ENCODE data around the gene ERI2.
"Not testable (repeated sequence)": the region's sequence is repeated elsewhere in the genome, so short reads cannot be mapped to it uniquely, and the experiment has no call there.

Gene ERI2

DNA sequence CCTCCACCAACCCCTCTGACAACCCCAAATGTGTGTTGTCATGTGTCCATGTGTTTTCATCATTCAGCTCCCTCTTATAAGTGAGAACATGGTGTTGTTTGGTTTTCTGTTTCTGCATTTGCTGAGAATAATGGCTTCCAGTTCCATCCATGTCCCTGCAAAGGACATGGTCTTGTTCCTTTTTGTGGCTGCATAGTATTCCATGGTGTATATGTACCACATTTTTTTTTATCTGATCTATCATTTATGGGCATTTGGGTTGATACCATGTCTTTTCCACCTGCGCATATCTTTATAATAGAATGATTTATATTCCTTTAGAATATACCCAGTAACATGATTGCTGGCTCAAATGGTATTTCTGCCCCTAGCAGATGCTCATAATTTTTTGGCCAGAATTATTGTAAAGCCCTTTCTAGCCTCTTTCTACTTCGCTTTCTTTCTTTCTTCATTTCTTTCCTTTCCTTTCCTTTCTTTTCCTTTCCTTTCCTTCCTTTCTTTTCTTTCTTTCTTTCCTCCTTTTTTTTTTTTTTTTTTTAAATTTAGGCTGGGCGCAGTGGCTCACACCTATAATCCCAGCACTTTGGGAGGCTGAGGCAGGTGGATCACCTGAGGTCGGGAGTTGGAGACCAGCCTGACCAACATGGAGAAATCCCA, 12.8 kb upstream of the ERI2 start:
- DNase-seq, result no peak

DNA sequence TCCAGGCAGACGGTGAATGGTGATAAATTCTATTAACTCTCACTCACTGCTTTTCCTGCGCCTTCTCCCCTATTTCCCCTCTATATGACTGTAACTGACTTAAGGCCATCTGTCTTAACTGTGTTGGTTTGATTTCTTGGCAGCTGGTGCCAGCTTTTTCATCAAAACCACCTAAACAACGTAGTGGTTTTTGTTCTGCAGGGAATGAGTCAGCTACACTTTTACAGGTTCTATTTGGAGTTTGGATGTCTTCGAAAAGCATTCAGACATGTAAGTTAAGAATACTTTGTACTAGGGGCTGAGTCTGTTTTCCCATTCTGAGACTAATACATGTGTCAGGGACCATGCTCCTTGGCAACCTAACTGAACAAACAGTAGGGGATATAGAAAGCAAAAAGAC, 8.5 kb upstream of the ERI2 start:
- DNase-seq, result no peak

DNA sequence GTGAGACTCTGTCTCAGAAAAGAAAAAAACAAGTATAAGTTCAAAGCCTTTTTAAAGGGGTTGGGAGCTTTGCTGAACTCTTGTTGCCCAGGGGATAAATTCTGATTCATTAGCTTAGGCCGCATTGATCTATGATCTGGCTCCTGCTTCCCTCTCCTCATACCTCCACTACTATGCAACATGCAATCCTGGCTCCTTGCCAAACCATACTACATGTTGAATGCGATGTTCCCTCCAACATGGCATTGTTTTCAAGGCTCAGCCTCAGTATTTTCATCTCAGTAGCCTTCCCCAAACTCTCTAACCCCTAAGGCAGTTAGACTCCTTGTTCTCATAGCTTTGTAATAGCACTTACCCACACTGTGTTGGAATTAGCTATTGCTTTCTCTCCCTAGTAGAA, 6.2 kb upstream of the ERI2 start:
- no peak for DNase-seq

DNA sequence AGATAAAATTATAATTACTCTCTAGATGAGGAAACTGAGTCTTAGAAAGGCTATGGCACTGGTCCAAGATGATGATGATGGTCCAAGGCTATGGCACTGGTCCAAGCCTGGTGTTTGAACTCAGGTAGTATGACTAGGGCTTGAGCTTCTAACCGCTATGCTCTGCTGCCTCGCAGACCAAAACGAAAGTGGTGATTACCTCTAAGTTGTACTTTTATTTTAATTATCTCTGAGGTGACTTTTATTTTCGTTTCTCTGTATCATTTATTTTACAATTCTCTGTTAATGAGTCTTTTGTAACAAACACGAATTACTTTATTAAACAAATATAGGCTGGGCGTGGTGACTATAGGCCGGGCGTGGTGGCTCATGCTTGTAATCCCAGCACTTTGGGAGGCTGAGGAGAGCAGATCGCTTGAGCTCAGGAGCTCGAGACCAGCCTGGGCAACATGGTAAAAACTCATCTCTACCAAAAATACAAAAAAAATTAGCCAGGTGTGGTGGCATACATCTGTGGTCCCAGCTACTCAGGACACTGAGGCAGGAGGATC, 5.7 kb upstream of the ERI2 start:
- DNase-seq, result no peak

DNA sequence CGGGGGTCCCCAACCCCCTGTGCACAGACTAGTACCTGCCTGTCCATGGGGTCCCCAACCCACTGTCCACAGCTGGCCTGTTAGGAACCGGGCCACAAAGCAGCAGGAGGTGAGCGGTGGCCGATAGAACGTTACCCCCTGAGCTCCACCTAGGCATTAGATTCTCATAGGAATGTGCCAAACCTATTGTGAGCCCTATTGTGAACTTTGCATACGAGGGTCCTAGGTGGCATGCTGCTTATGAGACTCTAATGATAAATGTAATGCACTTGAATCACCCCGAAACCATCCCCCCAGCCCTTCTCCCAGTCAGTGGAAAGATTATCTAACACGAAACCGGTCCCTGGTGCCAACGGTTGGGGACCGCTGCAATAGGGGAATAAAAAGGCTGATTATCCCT, 1.6 kb upstream of the ERI2 start:
- peak; percentile 11 for DNase-seq

DNA sequence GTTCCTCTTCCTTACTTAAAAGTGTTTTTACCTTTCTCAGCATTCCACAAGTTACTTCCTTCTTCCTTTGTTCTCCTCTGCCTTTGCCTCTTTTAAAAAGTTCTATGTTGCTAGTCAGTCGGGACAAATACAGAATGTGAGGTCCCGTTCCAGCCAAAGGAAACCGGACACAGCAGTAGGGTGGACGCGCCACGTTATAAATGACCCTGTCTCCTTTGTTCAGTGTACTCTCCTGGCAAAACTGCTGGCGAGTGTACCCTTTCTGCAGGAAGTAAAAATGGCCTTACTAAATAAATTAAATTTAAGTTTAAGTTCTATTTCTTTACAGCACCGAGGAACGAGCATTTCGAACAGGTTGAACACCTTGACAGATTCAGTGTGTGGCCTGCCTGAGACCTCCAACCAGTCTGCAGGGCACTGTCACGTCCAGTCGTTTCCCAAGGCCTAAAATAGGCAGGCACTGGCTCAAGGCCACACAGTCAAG, 546 bp downstream of the ERI2 start:
- DNase-seq, result not testable (repeated sequence)

DNA sequence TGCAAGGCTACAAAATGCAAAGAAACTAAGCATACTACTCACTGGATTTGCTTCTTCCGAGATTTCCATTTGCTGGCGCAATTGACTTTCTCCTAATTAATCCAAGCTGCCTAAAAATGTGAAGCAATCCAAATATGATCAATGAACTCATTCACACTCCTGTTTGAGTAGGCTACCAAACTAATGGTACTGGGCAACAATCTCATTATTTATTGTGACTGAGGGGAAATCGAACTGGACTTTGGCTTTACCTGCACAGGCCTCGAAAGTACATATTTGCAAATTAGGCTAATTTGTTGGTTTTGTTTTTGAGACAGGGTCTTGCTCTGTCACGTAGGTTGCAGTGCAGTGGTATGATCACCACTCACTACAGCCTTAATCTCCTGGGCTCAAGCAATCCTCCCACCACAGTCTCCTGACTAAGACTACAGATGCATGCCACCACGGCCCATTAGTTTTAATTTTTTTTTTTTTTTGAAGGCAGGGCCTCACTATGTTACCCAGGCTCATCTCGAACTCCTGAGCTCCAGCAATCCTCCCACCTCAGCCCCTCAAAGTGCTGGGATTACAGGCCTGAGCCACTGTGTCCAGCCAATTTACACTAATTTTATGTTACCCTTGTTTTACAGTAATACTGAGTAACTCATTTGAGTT, 2.6 kb downstream of the ERI2 start:
- DNase-seq, result no peak

DNA sequence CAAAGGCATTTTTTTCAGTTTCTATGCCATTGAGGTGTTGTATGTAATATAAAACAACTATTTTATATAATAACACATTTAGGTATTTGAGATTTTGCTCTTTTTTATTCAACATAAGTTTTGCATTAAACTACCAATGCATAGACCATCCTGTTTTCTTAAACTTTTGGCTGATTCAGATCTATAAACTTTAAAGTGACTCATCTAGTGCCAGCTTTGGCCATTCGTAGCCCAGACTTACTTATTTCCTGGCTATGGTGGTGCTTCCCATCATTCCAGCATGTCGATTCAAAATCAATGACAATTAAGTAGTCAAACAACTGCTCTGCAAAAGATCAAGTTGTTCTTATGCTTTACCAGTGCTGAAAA, 3.1 kb downstream of the ERI2 start:
- no peak for DNase-seq

DNA sequence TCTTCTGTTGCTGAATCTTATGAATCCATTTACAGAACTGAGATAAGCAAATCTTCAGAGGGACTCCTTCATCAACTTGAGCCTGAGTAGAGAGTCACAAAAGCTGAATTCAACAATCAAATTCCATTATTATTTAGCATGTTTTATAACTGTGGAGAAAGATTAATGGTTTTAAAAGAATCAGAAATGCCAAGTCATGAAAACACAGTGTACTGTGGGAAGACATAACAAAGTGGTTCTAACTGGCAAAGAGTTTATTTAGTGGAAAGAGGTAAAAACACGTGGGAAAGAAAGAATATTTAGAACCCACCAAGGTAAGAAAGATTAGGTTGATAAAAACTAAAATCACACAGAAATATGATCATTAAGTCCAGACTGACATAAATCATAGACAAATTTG, 5.0 kb downstream of the ERI2 start:
- DNase-seq, result no peak

DNA sequence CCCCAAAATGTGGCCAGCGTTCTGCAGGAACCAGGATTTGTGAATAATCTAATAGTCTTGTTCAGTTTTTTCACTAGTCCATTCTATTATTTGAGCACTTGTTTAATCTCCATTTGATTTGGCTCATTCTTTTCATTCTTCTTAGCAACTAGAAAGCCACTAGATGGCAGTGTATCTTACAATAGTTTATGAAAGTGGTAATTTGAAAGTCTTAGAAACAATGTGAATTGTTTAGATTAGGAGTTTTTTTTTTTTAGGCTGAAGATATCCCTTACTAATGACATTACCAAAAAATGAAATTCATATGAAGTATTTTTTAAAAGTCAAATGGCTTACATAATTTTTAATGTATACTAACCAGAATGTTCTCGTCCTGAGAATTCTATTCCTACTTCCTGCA, 6.7 kb downstream of the ERI2 start:
- peak; percentile 48 for DNase-seq

DNA sequence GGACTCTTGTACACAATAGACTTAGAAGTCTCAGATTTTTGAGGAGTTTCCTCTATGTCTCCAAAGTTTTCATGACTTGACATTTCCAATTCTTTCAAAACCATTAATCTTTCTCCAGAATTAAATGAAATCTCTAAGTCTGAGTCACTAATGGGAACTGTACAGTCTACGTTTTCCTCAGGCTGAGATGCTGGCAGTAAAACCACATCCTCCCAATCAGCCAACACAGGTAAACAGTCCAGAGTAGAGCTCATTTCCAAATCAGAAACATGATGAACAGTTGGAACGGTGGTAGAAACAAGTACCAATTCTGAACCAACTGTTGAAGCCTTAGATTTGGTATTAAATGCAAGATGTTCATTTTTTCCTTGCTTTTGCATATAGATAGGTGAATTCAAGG, 7.9 kb downstream of the ERI2 start:
- DNase-seq, result no peak

DNA sequence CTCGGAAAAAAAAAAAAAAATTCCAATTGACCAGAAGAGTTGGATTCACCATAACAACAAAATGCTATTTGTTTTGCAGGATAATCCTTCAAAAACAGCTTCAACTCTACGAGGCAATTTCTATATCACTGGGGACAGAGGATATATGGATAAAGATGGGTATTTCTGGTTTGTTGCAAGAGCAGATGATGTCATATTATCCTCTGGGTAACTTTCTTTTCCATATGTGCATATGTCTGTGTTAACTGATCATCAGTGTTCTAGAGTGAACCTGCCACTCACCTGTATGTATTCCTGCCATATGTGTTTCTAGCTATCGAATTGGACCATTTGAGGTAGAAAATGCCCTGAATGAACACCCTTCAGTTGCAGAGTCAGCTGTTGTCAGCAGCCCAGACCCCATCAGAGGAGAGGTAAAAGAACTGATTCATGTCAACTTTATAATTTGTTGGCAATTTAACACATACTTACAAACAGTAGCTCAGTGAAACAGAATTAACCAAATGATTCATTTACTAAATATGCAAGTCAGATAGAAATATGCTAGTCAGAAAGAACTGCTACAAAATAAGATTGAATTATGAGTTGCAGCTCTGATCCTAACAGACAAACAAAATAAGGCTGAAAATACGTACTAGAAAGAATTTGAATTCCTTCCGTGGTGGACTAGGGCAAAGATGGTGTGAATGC, 14.2 kb downstream of the ERI2 start:
- no peak for DNase-seq

DNA sequence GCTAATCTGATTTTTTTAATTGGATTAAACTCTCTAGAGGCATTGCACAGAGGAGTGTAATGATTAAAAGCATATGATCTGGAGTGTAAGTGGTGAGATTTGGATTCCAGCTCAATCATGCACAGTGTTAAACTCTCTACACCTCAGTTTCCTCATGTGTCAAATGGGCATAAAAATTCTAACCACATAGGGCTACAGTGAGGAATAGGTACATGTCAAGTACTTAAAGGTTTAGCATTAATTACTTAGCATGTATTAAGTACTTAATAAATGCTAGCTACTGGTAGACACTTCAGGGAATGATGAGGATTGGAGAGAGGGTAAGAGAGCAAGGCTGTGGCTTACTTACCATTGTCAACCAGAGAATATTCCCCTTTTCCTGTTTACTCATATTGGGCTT, 17.1 kb downstream of the ERI2 start:
- DNase-seq, result no peak

DNA sequence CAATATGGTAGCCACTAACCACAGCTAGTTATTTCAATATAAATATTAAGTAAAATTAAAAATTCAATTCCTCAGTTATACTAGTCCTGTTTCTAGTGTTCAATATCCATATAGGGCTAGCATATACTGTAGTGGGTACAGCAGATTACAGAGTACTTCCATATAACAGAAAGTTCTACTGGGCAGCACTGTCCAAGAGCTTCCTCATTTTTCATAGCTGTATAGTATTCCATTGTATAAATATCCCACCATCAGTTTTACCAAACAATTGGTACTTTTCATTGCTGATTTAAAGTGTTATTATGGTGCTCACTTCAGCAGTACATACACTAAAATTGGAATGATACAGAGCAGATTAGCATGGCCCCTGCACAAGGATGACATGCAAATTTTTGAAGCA, 22.1 kb downstream of the ERI2 start:
- DNase-seq, result no peak

DNA sequence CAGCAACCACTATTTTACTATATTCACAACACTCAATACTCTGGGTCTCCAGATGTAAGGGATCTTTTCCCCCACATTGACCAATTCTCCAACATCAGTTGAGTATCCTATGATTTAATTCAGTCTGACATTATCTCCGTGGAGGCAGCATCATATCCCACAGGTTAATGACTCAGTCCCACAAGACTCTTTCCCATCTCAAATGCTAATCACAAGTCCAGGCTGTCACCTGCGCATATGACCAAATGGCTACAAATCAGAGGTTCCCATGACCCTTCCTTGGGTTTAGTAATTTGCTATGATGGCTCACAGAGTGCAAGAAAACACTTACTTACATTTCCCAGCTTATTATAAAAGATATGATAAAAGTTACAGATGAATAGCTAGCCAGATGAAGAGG, 23.8 kb downstream of the ERI2 start:
- no peak for DNase-seq

DNA sequence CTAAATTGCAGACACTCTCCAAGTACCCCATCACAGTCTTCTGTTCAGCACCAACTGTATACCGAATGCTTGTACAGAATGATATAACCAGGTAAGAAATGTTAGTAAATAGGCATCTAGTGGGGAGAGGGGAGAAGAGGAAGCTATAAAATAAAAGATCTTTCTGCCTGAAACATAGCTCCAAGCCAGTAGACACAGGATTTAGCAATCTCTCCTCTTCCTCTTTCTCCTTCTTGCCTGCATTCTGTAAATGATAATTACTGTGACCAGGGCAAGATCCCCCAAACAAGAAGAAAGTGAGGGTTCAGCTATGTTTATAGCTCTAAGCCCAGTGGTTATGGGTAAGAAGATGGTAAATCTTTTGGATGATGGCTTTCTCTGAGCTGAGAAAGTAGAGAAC, 24.6 kb downstream of the ERI2 start:
- no peak for DNase-seq

DNA sequence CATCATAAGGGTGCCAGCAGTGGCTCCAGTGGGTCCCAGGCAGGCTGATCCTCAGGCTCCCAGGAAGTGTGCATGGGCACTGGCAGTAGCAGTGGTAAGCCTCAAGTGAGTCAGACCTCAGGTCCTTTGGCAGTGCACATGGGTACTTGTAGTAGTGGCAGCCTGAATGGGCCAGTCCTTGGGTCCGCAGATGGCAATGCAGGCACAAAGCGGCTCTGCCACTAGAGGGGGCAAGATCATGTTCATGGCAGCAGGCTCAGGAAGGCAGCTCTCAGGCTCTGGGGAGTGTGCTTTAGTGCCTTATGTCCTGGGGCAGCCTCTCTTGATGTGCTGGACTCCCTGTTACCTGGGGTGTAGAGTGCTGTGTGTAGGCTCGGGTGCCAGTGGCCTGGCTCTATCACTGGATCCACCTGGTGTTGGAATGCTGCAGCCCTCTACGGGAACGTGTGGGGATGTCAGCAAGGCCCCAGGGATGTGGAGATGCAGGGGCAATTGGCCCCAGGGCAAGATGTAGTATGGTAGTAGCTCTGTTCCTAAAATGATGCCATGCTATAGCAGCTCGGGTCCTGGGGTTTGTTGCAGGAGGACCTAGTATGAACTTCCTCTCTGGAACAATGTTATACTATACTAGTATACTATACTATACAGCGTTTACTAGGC, 31.4 kb downstream of the ERI2 start:
- peak; percentile 76 for DNase-seq

DNA sequence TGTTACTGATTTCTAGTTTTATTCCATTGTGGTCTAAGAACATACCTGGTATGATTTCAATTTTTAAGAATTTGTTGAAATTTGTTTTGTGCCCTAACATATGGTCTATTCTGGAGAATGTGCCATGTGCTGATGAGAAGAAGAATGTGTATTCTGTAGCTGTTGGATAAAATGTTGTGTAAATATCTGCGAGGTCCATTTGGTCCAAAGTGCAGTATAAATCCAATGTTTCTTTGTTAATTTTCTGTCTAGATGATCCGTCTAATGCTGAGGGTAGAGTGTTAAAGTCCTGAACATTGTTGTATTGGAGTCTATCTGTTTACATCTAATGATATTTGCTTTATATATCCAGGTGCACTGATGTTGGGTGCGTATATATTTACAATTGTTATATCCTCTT, 32.6 kb downstream of the ERI2 start:
- DNase-seq, result no peak

DNA sequence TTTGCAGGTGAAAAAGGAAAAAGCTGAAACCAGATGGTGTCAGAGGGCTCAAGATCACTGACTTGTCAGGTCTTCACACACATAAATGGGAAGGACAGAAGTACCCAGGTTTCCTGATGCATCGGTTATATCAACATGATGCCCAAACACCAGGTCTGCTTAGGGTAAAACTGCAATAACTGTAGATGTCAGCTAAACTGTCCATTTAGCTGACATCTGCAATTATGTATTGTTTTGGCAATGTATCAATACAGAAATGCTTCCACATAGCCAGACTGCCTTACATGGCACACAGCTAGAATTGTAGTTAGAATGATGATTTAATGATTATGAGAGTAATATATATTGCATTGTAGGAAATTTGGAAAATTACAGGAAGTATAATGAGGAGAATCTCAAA, 37.5 kb downstream of the ERI2 start:
- no peak for DNase-seq

DNA sequence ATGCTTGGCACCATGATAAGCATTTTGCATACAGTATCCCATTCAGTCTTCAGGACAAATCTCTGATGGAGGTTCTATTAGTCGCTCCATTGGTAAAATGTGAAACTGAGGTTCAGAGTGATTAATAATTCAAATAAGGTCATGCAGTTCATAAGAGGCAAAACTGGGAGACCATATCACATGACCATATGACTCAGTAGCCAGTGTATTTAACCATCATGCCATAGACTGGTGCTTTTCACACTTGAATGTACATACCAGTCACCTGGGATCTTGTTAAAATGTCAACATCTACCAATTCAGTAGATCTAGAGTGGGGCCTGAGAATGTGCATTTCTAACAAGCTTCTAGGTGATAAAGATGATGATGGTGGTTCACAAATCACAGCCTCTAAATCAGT, 38.2 kb downstream of the ERI2 start:
- no peak for DNase-seq

DNA sequence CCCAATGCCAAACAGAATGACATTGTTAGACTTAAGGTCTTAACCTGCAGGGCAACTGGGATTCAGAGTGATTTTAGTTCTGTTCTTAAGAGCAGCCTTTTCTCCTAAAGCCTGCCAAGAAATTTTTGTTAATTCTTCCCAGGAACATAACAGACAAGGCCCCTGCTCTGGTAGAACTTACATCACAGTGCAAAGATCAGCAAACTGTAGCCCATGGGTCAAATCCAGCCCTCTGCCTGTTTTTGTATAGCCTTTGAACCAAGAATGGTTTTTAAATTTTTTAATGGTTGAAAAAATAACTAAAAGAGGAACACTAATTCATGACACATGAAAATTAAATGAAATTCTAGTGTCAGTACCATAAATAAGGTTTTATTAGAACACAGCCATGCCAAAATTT, 38.7 kb downstream of the ERI2 start:
- DNase-seq, result no peak

DNA sequence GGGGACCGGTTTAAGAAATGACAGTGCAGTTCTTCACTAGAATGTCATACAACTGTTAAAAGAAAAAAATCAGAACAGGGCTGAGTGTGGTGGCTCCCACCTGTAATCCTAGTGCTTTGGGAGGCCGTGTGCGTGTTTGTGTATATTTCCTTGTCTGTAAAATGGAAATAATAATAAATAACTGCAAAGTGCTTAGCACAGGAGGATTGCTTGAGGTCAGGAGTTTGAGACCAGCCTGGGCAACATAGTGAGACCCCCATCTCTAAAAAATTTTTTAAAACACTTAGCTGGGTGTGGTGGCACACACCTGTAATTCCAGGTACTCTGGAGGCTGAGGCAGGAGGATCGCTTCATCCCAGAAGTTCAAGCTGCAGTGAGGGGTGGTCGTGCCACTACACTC, 40.0 kb downstream of the ERI2 start:
- no peak for DNase-seq

DNA sequence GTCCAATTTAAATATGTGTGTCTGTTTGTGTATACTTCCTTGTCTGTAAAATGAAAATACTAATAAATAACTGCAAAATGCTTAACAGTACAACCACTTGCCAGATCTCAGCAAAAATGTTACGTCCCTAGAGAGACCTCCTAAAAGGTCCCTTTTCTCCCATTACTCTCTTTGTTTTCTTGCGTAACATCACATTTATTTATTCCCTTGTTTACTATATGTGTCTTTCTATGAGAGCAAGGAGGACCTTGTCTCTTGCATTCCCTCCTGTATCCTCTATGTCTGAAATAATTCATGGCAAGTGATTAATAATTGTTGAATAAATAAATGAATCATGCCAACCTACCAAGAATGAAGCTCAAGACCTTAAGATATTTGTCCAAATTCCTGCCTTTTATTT, 40.5 kb downstream of the ERI2 start:
- no peak for DNase-seq

DNA sequence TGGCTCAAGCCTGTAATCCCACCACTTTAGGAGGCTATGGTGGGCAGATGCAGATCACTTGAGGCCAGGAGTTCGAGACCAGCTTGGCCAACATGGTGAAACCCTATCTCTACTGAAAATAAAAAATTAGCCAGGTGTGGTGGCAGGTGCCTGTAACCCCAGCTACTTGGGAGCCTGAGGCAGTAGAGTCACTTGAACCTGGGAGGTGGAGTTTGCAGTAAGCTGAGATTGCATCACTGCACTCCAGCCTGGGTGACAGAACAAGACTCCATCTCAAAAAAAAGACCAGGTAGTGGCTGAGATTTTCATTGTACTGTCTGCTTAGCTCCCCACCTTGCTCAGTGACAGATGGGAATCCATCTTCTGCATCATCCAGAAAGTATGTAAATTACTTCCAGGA, 41.8 kb downstream of the ERI2 start:
- not testable (repeated sequence) for DNase-seq

Data from RPMI8226 (cell line).